ENCODE measurements around the gene ZNF568. TPM values are rescaled to one million over a fixed set of nuclear protein-coding genes. Genes with fewer than 3 reads are reported as not detected.

The ZNF568 gene
- total and polyA plus RNA-seq, 8 donors: 0.87 to 27.0 (median 3.2) TPM; not detected in 1

- Histone ChIP-seq H3K36me3 (peaks cover 0 to 70% (median 7%) of the 10 kb centered on the region in 4 donors), H3K4me3 (no peak overlapping the region), H3K27ac (no peak overlapping the region), H3K9me3 (peaks cover 45 to 100% (median 96%) of the 10 kb centered on the region in 4 donors), H3K4me1 (peaks cover 0 to 8% (median 0%) of the 10 kb centered on the region in 4 donors), H3K27me3 (no peaks in the 10 kb centered on the region)
- no peak for DNase-seq
- intact Hi-C loops (cut with DNase I; ENCODE audit: low total_unique reads): no loop called here
- 94 to 97% (median 95%) methylated on average over 36 to 41 of the region's 41 CpGs for WGBS, 5 donors
- TF ChIP-seq POLR2AphosphoS5 (IDR thresholded peaks at IDR 0.05) (no peak), EP300 (IDR thresholded peaks at IDR 0.05) (no peak), POLR2A (IDR thresholded peaks at IDR 0.05) (no peak)
- TF ChIP-seq, protein P1, sequence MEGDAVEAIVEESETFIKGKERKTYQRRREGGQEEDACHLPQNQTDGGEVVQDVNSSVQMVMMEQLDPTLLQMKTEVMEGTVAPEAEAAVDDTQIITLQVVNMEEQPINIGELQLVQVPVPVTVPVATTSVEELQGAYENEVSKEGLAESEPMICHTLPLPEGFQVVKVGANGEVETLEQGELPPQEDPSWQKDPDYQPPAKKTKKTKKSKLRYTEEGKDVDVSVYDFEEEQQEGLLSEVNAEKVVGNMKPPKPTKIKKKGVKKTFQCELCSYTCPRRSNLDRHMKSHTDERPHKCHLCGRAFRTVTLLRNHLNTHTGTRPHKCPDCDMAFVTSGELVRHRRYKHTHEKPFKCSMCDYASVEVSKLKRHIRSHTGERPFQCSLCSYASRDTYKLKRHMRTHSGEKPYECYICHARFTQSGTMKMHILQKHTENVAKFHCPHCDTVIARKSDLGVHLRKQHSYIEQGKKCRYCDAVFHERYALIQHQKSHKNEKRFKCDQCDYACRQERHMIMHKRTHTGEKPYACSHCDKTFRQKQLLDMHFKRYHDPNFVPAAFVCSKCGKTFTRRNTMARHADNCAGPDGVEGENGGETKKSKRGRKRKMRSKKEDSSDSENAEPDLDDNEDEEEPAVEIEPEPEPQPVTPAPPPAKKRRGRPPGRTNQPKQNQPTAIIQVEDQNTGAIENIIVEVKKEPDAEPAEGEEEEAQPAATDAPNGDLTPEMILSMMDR (IDR thresholded peaks at IDR 0.05): no peak
These were observed 96.1 kb downstream of the ZNF568 start for GRCh38 chr19:37012093-37012745.

DNA sequence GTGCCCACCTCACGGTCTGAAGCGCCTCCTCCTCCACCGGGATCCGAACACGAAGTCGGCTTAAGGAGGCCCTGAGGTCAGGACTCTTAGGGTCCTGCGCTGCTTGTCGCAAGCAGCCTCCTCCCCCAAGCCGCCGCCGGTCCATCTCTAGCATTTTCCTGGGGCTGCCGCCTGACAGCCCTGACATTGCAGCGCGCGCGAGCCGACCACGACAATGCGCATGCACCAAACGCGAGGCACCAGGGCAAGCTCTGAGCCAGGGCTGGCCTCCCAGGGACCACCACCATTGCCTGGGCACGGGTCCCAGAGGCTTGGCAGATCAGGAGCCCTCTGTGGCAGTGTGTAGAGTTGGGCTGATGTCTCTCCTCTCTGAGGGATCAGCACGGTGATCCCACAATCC, 98.3 kb downstream of the ZNF568 start:
- no peak overlapping the region for H3K27ac ChIP-seq
- intact Hi-C loops (cut with DNase I; ENCODE audit: low total_unique reads): no loop called here

DNA sequence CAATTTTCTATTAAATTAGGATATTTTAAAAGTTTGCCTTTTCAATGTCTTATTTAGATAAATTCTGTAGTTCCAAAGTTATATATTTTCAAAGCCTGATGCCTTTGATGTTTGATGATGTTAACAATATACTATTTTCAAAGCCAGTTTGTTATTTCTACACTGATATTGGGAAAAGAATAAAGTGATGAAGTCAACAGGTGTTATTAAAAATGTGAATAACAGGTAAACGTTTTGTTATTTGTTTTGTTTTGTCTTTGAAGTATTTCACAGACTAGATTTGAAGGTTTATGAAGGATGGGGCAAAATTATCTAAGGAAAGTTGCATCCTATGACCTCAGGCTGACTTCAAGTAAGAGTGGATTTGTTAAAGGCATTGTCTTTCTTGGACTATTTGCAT, 129.0 kb downstream of the ZNF568 start:
- DNase-seq: no peak
- WGBS, 5 donors: 25 to 40% (median 37%) methylated on average over 1 of the region's 1 CpG
- TF ChIP-seq EP300 (IDR thresholded peaks at IDR 0.05): no peak
- TF ChIP-seq, protein P1 (IDR thresholded peaks at IDR 0.05): no peak
- no peak for TF ChIP-seq POLR2A (IDR thresholded peaks at IDR 0.05)
- Histone ChIP-seq H3K4me3 (no peak overlapping the region), H3K9me3 (peaks cover 0 to 91% (median 56%) of the 10 kb centered on the region in 4 donors), H3K27me3 (no peaks in the 10 kb centered on the region), H3K27ac (no peak overlapping the region), H3K36me3 (peaks cover 0 to 3% (median 0%) of the 10 kb centered on the region in 4 donors), H3K4me1 (no peaks in the 10 kb centered on the region)
- intact Hi-C loops (cut with DNase I; ENCODE audit: low total_unique reads): no loop called here

More for the DNA sequence above, 98.3 kb downstream of the ZNF568 start:
- no peak for DNase-seq
- no peak for TF ChIP-seq POLR2AphosphoS5 (IDR thresholded peaks at IDR 0.05)
- TF ChIP-seq, protein P1 (IDR thresholded peaks at IDR 0.05): no peak
- Histone ChIP-seq H3K9me3 (peaks cover 45 to 97% (median 87%) of the 10 kb centered on the region in 4 donors), H3K36me3 (peaks cover 0 to 70% (median 7%) of the 10 kb centered on the region in 4 donors), H3K4me1 (no peaks in the 10 kb centered on the region), H3K27me3 (no peaks in the 10 kb centered on the region), H3K4me3 (no peak overlapping the region)
- 92 to 100% (median 96%) methylated on average over 19 to 23 of the region's 23 CpGs for WGBS, 5 donors

Other genes with a start within 250 kb of the ZNF568 start
- gene ZNF461, start 249.5 kb upstream of the ZNF568 start, total RNA-seq: 10 to 100 TPM in 3 of 5 donors, 1 to 10 TPM in 1, not detected in 1; 4.5 to 24.6 (median 15.5) TPM
- gene ZNF461, start 249.5 kb upstream of the ZNF568 start, polyA plus RNA-seq: 1 to 10 TPM; 2.6 to 2.9 (median 2.9) TPM
- 10 to 100 TPM in 3 of 5 donors, 1 to 10 TPM in 1, under 1 TPM in 1; 0.58 to 37.9 (median 16.7) TPM for gene ZNF567, start 228.7 kb upstream of the ZNF568 start, total RNA-seq
- 1 to 10 TPM; 1.4 to 7.7 (median 3.2) TPM for gene ZNF567, start 228.7 kb upstream of the ZNF568 start, polyA plus RNA-seq
- gene ZNF850, start 143.5 kb upstream of the ZNF568 start, total RNA-seq: 10 to 100 TPM in 1 of 5 donors, 1 to 10 TPM in 2, under 1 TPM in 1, not detected in 1; 0.89 to 10.1 (median 2.2) TPM
- under 1 TPM; 0.15 to 0.25 (median 0.19) TPM for gene ZNF850, start 143.5 kb upstream of the ZNF568 start, polyA plus RNA-seq
- 10 to 100 TPM in 1 of 5 donors, 1 to 10 TPM in 3, not detected in 1; 1.2 to 13.6 (median 8.2) TPM for gene ZNF790, start 77.9 kb upstream of the ZNF568 start, total RNA-seq
- gene ZNF790, start 77.9 kb upstream of the ZNF568 start, polyA plus RNA-seq: 1 to 10 TPM; 2.3 to 2.7 (median 2.6) TPM
- gene ZNF345, start 65.5 kb upstream of the ZNF568 start, total RNA-seq: 10 to 100 TPM in 2 of 5 donors, 1 to 10 TPM in 3; 4.9 to 24.1 (median 9.9) TPM
- 1 to 10 TPM; 1.6 to 3.7 (median 3.4) TPM for gene ZNF345, start 65.5 kb upstream of the ZNF568 start, polyA plus RNA-seq
- gene ZNF829, start within 50 bp of the ZNF568 start, total RNA-seq: 1 to 10 TPM in 2 of 5 donors, under 1 TPM in 2, not detected in 1; 0.45 to 7.7 (median 1.8) TPM
- 1 to 10 TPM in 2 of 3 donors, under 1 TPM in 1; 0.75 to 1.2 (median 1.1) TPM for gene ZNF829, start within 50 bp of the ZNF568 start, polyA plus RNA-seq
- 10 to 100 TPM in 2 of 5 donors, 1 to 10 TPM in 2, not detected in 1; 1.6 to 15.6 (median 8.6) TPM for gene ZNF420, start 162.1 kb downstream of the ZNF568 start, total RNA-seq
- gene ZNF420, start 162.1 kb downstream of the ZNF568 start, polyA plus RNA-seq: 1 to 10 TPM; 2.1 to 6.6 (median 3.1) TPM